HG02981 (cell line): ENCODE results near the gene RHBDD2.
"Not testable (repeated sequence)": the region's sequence is repeated elsewhere in the genome, so short reads cannot be mapped to it uniquely, and the experiment has no call there.

Source experiments
- ATAC-seq: cut with Tn5 transposase; IDR thresholded peaks from one replicate; pipeline ENCODE4 v1.9.1; 2021; ENCODE audit warnings: mild to moderate bottlenecking, moderate library complexity; ENCODE audit not compliant: unreplicated experiment

The RHBDD2 gene

GRCh38 chr7:75878769-75879611, at the start of gene RHBDD2:
RHBDD2 (plus strand) TSS chr7:75879034; CDS start chr7:75879083, 49 bp downstream.
- ATAC-seq, result peak; percentile 96

- not testable (repeated sequence) for ATAC-seq
Measured at GRCh38 chr7:75829656-75830055, 49.2 kb upstream of the RHBDD2 start.

- no peak for ATAC-seq
Measured at GRCh38 chr7:75830978-75831377, 47.9 kb upstream of the RHBDD2 start.

GRCh38 chr7:75833662-75834061, 45.2 kb upstream of the RHBDD2 start:
- ATAC-seq, result not testable (repeated sequence)

- ATAC-seq, result no peak
Measured at GRCh38 chr7:75835688-75836285, 43.0 kb upstream of the RHBDD2 start.

- no peak for ATAC-seq
Measured at GRCh38 chr7:75836798-75837197, 42.0 kb upstream of the RHBDD2 start.

GRCh38 chr7:75838281-75838930, 40.4 kb upstream of the RHBDD2 start:
- not testable (repeated sequence) for ATAC-seq

- ATAC-seq, result no peak
Measured at GRCh38 chr7:75840029-75840428, 38.8 kb upstream of the RHBDD2 start.

- ATAC-seq, result peak; percentile 86
Measured at GRCh38 chr7:75842836-75843446, 35.9 kb upstream of the RHBDD2 start.

- ATAC-seq, result no peak
Measured at GRCh38 chr7:75843613-75844116, 35.2 kb upstream of the RHBDD2 start.

- no peak for ATAC-seq
Measured at GRCh38 chr7:75844158-75844557, 34.7 kb upstream of the RHBDD2 start.

- ATAC-seq, result not testable (repeated sequence)
Measured at GRCh38 chr7:75845132-75845531, 33.7 kb upstream of the RHBDD2 start.

- ATAC-seq, result no peak
Measured at GRCh38 chr7:75847707-75848106, 31.1 kb upstream of the RHBDD2 start.

GRCh38 chr7:75849573-75849972, 29.3 kb upstream of the RHBDD2 start:
- no peak for ATAC-seq

GRCh38 chr7:75850235-75850634, 28.6 kb upstream of the RHBDD2 start:
- no peak for ATAC-seq

GRCh38 chr7:75854233-75854632, 24.6 kb upstream of the RHBDD2 start:
- no peak for ATAC-seq

- ATAC-seq, result not testable (repeated sequence)
Measured at GRCh38 chr7:75854813-75855345, 24.0 kb upstream of the RHBDD2 start.

GRCh38 chr7:75856536-75856935, 22.3 kb upstream of the RHBDD2 start:
- no peak for ATAC-seq

GRCh38 chr7:75858410-75858809, 20.4 kb upstream of the RHBDD2 start:
- ATAC-seq, result no peak

- no peak for ATAC-seq
Measured at GRCh38 chr7:75861636-75862035, 17.2 kb upstream of the RHBDD2 start.

- ATAC-seq, result not testable (repeated sequence)
Measured at GRCh38 chr7:75864251-75864650, 14.6 kb upstream of the RHBDD2 start.
